GM12873 (cell line): ENCODE results near the gene AIF1L.

Experiments used
- TF ChIP-seq, protein P1 (sequence below): IDR thresholded peaks from 2 replicates; pipeline ENCODE4 v1.5.1; 2012; ENCODE audit warnings: low read depth, mild to moderate bottlenecking, moderate library complexity, low read length, control low read depth; ENCODE audit not compliant: insufficient read depth; ENCODE audit errors: missing control alignments

The AIF1L gene

DNA sequence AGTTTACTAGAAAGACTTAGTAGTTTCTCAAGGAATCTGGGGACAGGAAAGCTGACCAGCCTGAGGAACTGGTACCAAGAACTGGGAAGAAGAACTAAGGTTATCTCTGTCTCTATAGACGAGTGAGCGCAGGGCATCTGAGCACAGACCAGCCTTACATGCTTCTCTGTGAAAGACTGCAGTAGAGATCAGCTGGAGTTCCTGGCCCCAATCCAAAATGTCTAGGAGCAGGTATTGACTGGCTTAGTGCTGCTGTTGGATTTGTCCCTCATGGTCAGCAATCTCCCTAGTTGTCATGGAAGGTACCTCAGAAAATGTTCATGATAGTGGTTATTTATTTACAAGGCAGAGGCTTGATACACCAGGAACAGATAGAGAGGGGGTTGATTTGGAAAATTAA is 42.3 kb downstream of the AIF1L start:
- TF ChIP-seq, protein P1, sequence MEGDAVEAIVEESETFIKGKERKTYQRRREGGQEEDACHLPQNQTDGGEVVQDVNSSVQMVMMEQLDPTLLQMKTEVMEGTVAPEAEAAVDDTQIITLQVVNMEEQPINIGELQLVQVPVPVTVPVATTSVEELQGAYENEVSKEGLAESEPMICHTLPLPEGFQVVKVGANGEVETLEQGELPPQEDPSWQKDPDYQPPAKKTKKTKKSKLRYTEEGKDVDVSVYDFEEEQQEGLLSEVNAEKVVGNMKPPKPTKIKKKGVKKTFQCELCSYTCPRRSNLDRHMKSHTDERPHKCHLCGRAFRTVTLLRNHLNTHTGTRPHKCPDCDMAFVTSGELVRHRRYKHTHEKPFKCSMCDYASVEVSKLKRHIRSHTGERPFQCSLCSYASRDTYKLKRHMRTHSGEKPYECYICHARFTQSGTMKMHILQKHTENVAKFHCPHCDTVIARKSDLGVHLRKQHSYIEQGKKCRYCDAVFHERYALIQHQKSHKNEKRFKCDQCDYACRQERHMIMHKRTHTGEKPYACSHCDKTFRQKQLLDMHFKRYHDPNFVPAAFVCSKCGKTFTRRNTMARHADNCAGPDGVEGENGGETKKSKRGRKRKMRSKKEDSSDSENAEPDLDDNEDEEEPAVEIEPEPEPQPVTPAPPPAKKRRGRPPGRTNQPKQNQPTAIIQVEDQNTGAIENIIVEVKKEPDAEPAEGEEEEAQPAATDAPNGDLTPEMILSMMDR, result no peak

DNA sequence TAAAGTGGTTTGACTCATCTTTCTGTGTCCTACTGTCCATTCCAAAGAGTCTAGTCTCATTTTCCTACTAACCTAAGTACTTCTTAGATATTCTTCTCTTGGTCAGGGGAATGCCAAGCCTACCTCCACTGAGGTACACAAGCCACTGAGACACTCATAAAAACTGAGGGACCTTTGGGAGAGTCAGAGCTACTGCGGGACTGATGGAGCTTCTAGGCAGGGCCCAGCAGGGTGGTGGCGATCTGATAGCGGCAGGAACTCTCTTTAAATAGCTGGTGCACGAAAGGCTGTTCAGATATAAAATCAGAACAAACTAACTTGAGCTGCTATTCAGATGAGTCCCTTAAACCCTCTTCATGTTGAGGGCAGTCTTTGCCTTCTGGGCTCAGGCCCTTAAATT is 43.8 kb downstream of the AIF1L start:
- TF ChIP-seq, protein P1, result no peak

DNA sequence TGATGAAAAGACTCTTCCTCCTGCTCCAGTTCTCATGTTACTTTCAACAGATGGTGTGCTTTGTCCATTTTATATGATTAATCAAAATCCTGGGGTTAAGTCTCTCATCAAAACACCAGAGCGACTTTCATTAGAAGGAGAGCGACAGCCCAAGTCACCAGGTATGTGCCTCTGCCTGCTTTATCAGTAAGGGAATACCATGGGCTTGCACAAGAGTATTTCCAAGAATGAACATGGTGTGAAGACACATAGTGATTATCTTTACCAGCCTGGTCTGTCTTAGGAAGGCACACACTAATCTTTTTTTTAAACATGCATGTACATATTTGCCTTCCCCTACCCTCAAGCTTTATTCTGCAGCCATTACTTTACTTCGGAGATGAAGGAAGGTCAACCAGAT is 44.2 kb downstream of the AIF1L start:
- TF ChIP-seq, protein P1, result no peak

DNA sequence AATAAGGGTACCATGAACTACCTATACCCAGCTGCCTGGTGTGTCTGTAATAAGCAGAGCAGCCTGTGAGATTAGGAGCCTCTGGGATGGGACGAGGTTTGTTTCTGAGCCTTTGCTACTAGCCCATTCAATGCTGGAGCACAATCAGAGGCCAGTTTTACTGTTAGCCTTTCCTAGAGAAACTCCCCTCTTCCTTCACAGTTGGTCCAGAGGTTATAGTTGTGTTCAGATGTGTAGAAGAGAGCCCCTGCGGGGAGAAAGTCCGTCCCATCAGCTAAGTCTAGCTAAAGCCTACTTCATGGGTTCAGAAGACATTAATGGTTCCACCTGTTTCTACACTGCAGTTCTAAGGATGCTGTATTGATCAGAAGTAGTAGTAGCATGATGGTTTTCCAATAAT is 45.8 kb downstream of the AIF1L start:
- TF ChIP-seq, protein P1, result no peak

- TF ChIP-seq, protein P1, result no peak
Observed at GRCh38 chr9:131144201-131144600, 47.9 kb downstream of the AIF1L start.

DNA sequence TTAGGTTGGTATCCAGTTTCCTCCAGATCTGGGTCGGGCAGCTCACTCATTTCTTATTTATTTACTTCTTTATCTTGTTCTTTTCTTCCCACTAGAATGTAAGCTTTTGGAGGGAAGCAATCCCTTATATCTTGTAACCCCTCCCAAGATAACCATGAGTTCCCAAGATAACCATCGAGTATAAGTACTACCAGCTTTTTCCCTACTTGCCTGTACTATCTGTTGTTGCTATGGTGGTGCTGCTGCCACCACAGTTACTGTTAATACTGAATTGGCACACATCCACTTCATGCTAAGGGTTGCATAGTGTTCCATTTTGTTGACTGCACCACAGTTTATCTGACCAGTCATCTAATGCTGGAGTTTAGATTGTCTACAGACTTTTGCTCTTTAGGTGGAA is 48.9 kb downstream of the AIF1L start:
- TF ChIP-seq, protein P1, result no peak

DNA sequence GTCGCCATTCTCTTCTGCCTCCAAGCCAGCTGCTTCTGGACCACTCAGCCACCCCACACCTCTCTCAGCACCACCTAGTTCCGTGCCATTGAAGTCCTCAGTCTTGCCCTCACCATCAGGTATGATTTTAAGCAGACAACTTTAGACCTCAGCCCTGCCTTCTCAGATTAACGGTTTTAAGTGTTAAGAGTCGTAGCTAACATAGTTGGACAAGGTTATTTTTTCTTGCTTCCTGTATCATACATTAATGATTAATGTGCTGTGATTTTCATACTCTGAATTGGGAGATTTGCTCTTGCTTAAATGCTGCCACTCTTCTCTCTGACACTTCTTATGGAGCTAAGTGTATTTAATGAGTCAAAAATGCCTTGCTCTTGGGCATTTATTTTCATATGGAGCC is 49.9 kb downstream of the AIF1L start:
- TF ChIP-seq, protein P1, result no peak
